HG03565 (cell line): ENCODE data around the gene CDC42.
A peak's percentile ranks its signal among the peaks of the same experiment; 100 is the strongest.
"Not testable (repeated sequence)": the region's sequence is repeated elsewhere in the genome, so short reads cannot be mapped to it uniquely, and the experiment has no call there.

Experiments
- ATAC-seq: cut with Tn5 transposase; IDR thresholded peaks from one replicate; pipeline ENCODE4 v1.9.1; 2021; ENCODE audit warnings: mild to moderate bottlenecking, moderate library complexity; ENCODE audit not compliant: unreplicated experiment

CDC42 gene

GRCh38 chr1:22052115-22053016 is at the start of gene CDC42:
Gene CDC42, plus strand, starts transcription at chr1:22052709. Its CDS starts 25,770 bp downstream, at chr1:22078479.
- ATAC-seq, result peak; percentile 69

GRCh38 chr1:22002875-22003274 is 49.6 kb upstream of the CDC42 start:
- ATAC-seq, result not testable (repeated sequence)

GRCh38 chr1:22003959-22004358 is 48.5 kb upstream of the CDC42 start:
- not testable (repeated sequence) for ATAC-seq

GRCh38 chr1:22005261-22006149 is 47.0 kb upstream of the CDC42 start:
- not testable (repeated sequence) for ATAC-seq

GRCh38 chr1:22006736-22007135 is 45.8 kb upstream of the CDC42 start:
- ATAC-seq, result not testable (repeated sequence)

DNA sequence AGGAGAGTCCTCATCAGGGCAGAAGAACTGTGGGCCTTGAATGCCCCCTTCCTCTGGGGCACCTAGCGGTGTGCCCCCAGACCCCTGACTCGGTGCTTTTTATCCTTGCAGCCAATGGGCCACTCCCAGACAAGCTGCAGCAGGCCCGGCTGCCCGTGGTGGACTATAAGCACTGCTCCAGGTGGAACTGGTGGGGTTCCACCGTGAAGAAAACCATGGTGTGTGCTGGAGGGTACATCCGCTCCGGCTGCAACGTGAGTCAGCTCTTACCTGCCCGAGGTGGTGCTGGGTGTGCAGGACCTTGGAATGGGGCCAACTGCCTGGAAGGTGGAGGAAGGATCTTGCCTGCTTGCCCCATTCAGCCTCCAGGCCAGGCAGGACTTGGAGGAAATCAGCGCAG is 45.2 kb upstream of the CDC42 start:
- ATAC-seq, result not testable (repeated sequence)

DNA sequence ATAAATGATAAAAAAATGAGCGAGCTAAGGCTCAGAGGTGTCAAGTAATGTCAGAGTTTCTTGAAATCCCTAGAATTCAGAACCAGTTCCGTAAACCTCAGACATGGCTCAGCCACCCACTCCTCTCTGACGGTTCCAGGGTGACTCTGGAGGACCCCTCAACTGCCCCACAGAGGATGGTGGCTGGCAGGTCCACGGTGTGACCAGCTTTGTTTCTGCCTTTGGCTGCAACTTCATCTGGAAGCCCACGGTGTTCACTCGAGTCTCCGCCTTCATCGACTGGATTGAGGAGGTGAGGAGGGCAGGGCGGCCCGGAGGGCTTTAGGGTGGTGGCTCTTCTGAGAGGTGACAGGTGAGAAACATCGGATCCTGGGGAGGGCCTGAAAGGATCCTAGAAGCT is 42.9 kb upstream of the CDC42 start:
- not testable (repeated sequence) for ATAC-seq

DNA sequence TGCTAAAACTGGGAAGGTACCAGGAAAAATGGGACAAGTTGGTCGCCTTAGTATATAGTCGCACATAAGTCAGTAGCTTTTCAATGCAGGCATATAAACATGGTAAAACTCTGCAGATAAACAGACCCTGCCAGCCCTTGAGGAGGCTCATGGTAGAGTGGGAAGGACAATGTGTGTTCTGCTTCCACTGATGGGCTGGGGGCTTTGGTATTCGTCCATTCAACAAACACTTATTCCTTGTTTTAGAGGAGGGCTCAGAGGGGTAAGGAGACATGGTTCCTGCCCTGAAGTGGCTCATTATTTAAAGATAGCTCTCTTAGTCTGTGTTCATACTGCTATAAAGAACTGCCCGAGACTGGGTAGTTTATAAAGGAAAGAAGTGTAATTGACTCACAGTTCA is 39.8 kb upstream of the CDC42 start:
- ATAC-seq, result not testable (repeated sequence)

DNA sequence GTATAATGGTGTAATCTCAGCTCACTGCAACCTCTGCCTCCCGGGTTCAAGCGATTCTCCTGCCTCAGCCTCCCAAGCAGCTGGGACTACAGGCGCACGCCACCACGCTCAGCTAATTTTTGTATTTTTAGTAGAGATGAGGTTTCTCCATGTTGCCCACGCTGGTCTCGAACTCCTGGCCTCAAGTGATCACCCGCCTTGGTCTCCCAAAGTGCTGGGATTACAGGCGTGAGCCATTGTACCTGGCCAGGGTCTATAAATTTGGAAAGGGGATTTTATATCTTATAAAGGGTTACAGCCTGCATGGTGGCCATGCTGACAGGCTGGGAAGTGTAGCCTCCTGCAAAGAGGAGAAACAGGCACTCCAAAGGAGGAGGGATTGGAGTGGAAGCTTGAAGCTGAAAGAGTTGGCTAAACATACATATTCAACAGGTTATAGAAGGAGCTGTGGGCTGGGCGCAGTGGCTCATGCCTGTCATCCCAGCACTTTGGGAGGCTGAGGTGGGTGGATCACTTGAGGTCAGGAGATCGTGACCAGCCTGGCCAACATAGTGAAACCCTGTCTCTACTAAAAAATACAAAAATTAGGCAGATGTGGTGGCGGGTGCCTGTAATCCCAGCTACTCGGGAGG is 37.8 kb upstream of the CDC42 start:
- ATAC-seq, result not testable (repeated sequence)

DNA sequence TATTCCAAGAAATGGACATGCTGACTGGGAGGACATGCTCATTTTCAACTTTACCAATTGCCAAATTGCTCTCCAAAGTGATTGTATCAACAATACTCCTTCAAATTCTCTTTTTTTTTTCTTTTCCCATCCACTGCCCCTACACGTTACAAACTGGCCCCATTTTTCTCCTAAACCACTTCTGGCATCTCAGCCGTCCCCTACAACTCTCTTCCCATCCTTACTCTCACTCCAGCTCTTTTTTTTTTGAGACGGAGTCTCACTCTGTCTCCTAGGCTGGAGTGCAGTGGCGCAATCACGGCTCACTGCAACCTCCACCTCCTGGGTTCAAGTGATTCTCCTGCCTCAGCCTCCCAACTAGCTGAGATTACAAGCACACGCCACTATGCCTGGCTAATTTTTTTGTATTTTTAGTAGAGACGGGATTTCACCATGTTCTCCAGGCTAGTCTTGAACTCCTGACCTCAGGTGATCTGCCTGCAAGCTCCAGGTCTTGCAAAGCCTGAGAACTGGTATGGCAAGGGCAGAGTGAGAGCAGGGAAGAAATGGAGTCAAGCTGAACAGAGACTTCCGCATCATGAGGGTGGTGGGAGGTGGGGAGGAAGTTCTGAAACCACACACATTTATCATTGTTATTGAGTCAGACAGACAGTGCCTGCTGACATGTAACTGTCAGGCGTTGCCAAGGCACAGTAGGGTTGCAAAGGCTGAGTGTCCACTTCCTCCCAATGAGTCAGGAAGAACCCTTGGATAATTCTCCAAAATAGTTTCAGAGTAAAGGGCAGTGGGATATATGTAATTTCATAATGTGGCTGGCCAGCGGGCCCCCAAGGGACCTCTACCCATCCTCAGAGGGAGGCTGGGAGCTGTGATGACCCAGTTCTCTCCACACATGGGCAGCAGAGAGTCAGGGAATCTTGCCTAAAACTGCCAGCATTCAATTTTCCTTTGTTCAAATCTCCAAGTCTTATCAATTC is 33.6 kb upstream of the CDC42 start:
- peak; percentile 68 for ATAC-seq

DNA sequence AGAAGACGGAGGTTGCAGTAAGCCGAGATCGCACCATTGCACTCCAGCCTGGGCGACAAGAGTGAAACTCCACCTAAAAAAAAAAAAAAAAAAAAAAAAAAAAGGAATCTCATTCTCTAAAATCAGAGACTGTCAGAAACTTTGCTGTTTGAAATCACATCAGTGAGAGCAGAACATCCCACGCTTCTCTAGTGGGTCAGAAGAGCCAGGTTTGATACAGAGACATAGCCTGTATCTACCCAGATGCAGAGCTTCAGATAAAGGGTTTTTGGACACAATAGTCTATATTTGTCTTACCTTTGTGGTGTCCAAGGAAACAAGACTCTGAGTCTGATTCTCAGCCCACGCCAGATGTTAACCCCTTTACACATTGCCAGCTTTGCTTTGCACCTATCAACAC is 31.4 kb upstream of the CDC42 start:
- ATAC-seq, result no peak

DNA sequence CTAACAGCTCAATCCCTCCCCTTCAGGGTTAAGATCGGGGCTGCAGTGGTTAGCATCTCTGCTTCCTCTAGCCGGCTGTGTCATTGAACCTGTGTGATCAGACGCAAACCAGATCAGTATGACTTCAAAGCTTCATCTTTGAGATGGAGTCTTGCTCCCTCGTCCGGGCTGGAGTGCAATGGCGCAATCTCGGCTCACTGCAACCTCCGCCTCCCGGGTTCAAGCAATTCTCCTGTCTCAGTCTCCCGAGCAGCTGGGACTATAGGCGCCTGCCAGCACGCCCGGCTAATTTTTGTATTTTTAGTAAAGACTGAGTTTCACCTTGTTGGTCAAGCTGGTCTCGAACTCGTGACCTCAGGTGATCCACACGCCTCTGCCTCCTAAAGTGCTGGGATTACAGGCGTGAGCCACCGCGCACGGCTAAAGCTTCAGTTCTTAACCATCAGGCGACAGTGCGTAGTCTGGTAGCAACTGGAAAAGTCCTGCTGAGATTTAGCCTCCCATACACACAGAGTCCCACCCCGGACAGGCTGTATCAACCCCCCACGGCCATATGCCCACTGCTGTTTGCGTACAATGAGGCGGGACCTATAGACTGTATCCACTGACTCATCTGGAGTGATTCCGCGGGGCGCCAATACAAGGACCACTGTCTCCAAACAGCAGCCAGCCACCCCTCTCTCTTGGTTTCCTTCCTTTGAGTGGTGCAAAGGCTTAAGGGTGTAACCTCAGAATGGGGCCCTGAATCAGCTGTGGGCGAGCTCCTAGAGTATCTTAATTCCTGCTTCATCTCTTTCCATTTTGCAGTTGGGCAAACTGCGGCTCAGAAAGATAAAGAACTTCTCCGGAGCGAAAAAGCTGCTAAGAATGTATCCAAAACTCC is 27.8 kb upstream of the CDC42 start:
- ATAC-seq, result peak; percentile 29

DNA sequence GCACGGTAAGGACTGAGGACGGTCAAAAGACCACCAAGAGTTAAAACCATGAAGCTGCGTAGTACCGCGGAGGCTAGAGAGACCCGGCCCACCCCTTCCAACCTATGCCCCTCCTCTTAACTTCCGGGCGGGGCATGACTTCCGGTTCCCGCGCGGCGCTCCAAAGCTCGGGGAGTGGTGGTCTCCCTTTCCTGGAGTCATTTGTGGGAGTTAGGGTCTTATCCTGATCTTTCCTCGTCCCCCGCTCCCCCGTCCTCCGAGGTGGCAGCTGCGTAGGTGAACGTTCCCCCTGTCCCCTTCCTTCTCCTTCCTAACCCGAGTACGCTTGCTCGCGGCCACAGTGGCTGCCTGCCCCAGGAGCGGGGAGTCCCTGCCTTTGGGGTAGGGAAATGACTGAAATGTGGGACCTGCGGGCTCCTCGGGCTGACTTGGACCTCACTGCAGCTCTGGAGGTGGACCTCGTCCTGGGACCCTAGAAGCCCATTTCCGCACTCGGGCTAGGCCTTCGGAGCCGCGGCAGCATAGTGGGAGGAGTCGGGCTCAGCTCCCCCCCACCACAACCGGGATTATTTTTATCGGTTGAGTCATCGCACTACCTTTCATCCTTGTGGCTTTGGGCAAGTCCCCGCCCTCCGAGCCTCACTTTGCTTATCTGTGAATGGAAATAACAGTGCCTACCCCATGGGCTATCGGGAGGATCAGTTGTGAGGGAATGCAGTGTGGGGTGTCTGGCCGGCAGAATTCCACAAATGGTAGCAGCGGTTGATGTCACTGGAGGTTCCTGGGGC is 26.9 kb upstream of the CDC42 start:
- peak; percentile 53 for ATAC-seq

DNA sequence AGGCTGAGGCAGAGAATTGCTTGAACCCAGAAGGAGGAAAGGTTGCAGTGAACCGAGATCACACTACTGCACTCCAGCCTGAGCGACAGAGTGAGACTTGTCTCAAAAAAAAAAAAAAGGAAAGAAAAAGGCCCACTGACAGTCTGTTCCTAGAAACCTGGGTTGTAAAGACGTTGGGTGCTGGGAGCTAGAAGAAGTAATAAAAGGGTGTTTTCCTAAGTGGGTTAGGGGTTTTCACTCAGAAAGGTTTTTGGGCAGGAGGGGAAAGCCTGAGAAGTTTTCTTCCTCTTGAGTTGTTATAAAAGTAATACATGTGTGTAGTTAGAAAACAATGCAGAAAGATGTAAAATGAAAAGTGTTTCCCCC is 25.6 kb upstream of the CDC42 start:
- no peak for ATAC-seq

DNA sequence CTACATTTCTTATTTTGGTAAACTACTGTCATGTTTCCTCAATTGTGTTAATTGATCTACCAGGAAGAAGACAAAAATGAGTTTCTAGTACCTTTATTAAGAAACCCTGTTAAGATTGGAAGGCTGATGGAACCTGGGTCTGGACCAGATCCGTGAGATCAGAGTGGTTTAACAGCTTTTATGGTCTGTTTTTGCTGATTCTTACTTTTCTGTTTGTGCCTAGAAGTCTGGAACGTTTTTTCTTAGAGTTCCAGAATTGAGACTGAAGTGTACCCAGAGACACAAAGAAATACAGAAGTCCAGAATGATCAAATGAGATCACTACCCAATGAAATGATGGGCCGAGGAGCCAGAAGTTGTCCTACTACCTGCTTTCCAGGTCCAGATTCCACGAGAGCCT is 22.5 kb upstream of the CDC42 start:
- ATAC-seq, result no peak

DNA sequence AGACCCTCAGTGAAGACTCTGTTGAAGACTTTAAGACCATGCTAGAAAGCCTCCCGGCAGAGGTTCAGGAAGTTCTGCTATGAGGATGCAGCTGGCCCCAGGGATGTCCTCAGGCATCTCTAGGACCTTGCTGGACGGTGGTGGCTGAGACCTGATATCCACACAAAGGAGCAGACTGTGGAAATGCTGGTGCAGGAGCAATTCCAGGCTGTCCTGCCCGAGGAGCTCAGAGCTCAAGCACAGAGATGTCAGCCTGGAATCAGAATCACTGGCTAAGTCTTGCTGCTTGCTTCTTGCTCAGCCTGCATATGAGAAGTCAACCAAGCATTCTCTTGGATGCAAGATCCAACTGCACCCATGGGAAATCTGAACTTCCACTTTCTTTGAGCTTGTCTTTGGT is 22.0 kb upstream of the CDC42 start:
- no peak for ATAC-seq

DNA sequence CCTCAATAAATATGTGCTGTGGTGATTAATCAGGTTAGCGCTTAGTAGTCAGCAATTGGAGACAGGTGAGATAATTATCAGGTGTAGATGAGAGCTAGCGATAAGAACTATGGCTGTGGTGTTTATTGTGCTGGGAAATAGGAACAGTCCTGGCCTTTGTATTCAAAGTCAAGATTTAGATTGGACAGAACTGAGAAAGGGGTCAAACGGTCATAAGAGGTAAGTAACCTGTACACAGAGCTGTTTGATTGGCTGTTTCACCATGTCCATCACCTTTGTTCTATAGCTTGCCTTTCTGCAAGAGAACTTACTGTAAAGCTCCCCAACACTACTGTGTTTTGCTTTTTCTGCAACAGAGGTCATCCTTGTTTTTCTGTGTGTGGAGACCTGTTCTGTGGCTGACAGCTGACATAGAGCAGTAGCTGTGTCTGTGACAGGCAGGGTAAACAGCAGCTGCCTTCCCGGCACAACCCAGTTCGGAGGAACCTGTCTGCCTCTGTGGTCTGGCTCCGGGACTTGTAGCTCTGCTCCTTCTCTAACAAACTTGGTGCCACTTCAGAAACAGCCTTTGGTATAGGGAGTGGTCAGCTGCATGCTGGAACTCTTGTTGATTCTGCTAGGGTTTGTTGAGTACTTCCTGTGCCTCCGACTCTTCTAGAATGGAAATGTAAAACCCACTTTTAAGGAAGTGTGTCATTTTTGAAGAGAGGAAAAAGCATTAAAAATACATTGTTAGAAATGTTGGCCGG is 21.1 kb upstream of the CDC42 start:
- ATAC-seq, result no peak

DNA sequence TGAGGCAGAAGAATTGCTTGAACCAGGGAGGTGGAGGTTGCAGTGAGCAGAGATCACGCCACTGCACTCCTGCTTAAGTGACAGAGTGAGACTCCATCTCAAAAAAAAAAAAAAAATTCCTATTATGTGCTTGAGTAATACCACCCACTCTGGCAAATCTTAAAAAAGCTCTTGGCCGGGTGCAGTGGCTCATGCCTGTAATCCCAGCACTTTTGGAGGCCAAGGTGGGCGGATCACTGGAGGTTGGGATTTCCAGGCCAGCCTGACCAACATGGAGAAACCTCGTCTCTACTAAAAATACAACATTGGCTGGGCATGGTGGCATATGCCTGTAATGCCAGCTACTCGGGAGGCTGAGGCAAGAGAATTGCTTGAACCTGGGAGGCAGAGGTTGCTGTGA is 17.7 kb upstream of the CDC42 start:
- not testable (repeated sequence) for ATAC-seq
